IMR-90 (cell line): ENCODE results near the gene CDK14. TPM values are rescaled to one million over a fixed set of nuclear protein-coding genes. Genes with fewer than 3 reads are reported as not detected.

Experiments used
- ATAC-seq: fragments of 200-7000 bp; cut with Tn5 transposase; 2 replicates; pipeline ENCODE4 v1.9.1; 2020; ENCODE audit warnings: low read depth, mild to moderate bottlenecking, moderate library complexity
- BruUV-seq: library from RNA; stranded (reverse); fragments of 400-500 nt; replicated peaks from 2 replicates; lab custom pipeline; 2021; lab: Mats Ljungman, UMichigan
- CTCF ChIA-PET: fragments of 300-600 bp; formaldehyde crosslinking; extraction: SDS; loops from one replicate; lab custom pipeline; 2021; ENCODE audit warnings: antibody characterized with exemption; lab: Yijun Ruan, JAX
- POLR2A ChIA-PET: fragments of 300-600 bp; sonication (Branson Sonifier 250); formaldehyde crosslinking; loops from one replicate; lab custom pipeline; 2022; ENCODE audit warnings: antibody characterized with exemption; ENCODE audit not compliant: unreplicated experiment; lab: Charles Lee
- DNase-seq: peaks from one replicate; pipeline ENCODE4 v3.0.0; 2013
- H2AFZ ChIP-seq: replicated peaks from 2 replicates; pipeline ENCODE3; 2013; ENCODE audit warnings: low read length, mild to moderate bottlenecking; ENCODE audit not compliant: poor library complexity
- H2AK5ac ChIP-seq: 2 replicates; pipeline ENCODE4 v1.6.1; 2013; ENCODE audit warnings: low read depth, low read length, inconsistent platforms
- H2AK9ac ChIP-seq: replicated peaks from 2 replicates; pipeline ENCODE3; 2013; ENCODE audit warnings: mild to moderate bottlenecking, low read depth, low read length, moderate library complexity; ENCODE audit not compliant: poor library complexity
- H2BK120ac ChIP-seq: 2 replicates; pipeline ENCODE4 v1.6.1; 2013; ENCODE audit warnings: low read depth, low read length, inconsistent platforms
- H2BK15ac ChIP-seq: 3 replicates; pipeline ENCODE4 v1.6.1; 2013; ENCODE audit warnings: low read depth, low read length, inconsistent platforms
- H2BK20ac ChIP-seq: 2 replicates; pipeline ENCODE4 v1.6.1; 2013; ENCODE audit warnings: low read depth, mild to moderate bottlenecking, inconsistent platforms, low read length, moderate library complexity
- H2BK5ac ChIP-seq: 2 replicates; pipeline ENCODE4 v1.6.1; 2013; ENCODE audit warnings: mild to moderate bottlenecking, low read depth, low read length, inconsistent platforms; ENCODE audit not compliant: poor library complexity, severe bottlenecking
- H3K14ac ChIP-seq: replicated peaks from 2 replicates; pipeline ENCODE4 v1.6.1; 2013; ENCODE audit warnings: low read depth, low read length, inconsistent platforms
- H3K18ac ChIP-seq: 2 replicates; pipeline ENCODE4 v1.6.1; 2013; ENCODE audit warnings: low read depth, low read length, control low read depth
- H3K23ac ChIP-seq: 2 replicates; pipeline ENCODE4 v1.6.1; 2013; ENCODE audit warnings: low read depth, low read length, inconsistent platforms
- H3K27ac ChIP-seq: 2 replicates; pipeline ENCODE4 v1.5.1; 2013; ENCODE audit warnings: mild to moderate bottlenecking, control low read depth, low read length; ENCODE audit not compliant: insufficient read depth
- H3K27me3 ChIP-seq: 2 replicates; pipeline ENCODE4 v1.6.1; 2013; ENCODE audit warnings: low read length; ENCODE audit not compliant: control insufficient read depth, insufficient read depth
- H3K36me3 ChIP-seq: 2 replicates; pipeline ENCODE4 v1.6.1; 2013; ENCODE audit warnings: low read length, mixed read lengths; ENCODE audit not compliant: control insufficient read depth, insufficient read depth
- H3K4ac ChIP-seq: 2 replicates; pipeline ENCODE4 v1.6.1; 2013; ENCODE audit warnings: low read depth, low read length, inconsistent platforms
- H3K4me1 ChIP-seq: 2 replicates; pipeline ENCODE4 v1.6.1; 2013; ENCODE audit warnings: low read length, mixed read lengths; ENCODE audit not compliant: control insufficient read depth, insufficient read depth
- H3K4me2 ChIP-seq: 2 replicates; pipeline ENCODE4 v1.6.1; 2013; ENCODE audit warnings: low read depth, mild to moderate bottlenecking, control low read depth, low read length, moderate library complexity
- H3K4me3 ChIP-seq: 2 replicates; pipeline ENCODE4 v1.5.1; 2013; ENCODE audit warnings: low read depth, mild to moderate bottlenecking, control low read depth, low read length, moderate library complexity; ENCODE audit not compliant: insufficient read depth
- H3K56ac ChIP-seq: 2 replicates; pipeline ENCODE4 v1.6.1; 2013; ENCODE audit warnings: low read length, inconsistent platforms; ENCODE audit not compliant: insufficient read depth; ENCODE audit errors: extremely low read depth
- H3K79me1 ChIP-seq, 2 experiments: 2 replicates each; pipeline ENCODE4 v1.6.1; 2013; ENCODE audit warnings: low read length in 2 of 2, inconsistent platforms in 1 of 2, low read depth in 1 of 2
- H3K9ac ChIP-seq: 2 replicates; pipeline ENCODE4 v1.6.1; 2013; ENCODE audit warnings: low read depth, low read length, control low read depth
- H3K9me1 ChIP-seq: 2 replicates; pipeline ENCODE4 v1.6.1; 2013; ENCODE audit warnings: low read length, inconsistent platforms; ENCODE audit not compliant: insufficient read depth
- H3K9me3 ChIP-seq: 2 replicates; pipeline ENCODE4 v1.6.1; 2013; ENCODE audit warnings: low read length; ENCODE audit not compliant: control insufficient read depth, insufficient read depth
- H4K20me1 ChIP-seq: 2 replicates; pipeline ENCODE4 v1.6.1; 2013; ENCODE audit warnings: low read length, inconsistent platforms; ENCODE audit not compliant: insufficient read depth
- H4K5ac ChIP-seq: 2 replicates; pipeline ENCODE4 v1.6.1; 2013; ENCODE audit warnings: mild to moderate bottlenecking, low read depth, low read length, control low read depth
- H4K8ac ChIP-seq, 2 experiments: 2 replicates each; pipeline ENCODE4 v1.6.1; 2013; ENCODE audit warnings: low read depth in 2 of 2, low read length in 2 of 2, control low read depth in 1 of 2, inconsistent platforms in 1 of 2
- H4K91ac ChIP-seq: 2 replicates; pipeline ENCODE4 v1.6.1; 2013; ENCODE audit warnings: low read depth, low read length, inconsistent platforms; ENCODE audit not compliant: insufficient read depth
- CEBPB ChIP-seq: IDR thresholded peaks from 2 replicates; pipeline ENCODE4 v1.6.1; 2012; ENCODE audit warnings: low read depth, low read length, improper control_type of control experiment
- CHD1 ChIP-seq: IDR thresholded peaks from 2 replicates; pipeline ENCODE4 v1.6.1; 2012; ENCODE audit warnings: low read depth, low read length, improper control_type of control experiment
- CTCF ChIP-seq: conservative IDR thresholded peaks from 2 replicates; pipeline ENCODE4 v1.5.1; 2012; ENCODE audit warnings: mild to moderate bottlenecking, low read depth, low read length, improper control_type of control experiment
- ELK1 ChIP-seq: fragments of 150-350 bp; IDR thresholded peaks from 2 replicates; pipeline ENCODE4 v1.6.1; 2016; ENCODE audit warnings: low read depth, mild to moderate bottlenecking, low read length, moderate library complexity, borderline replicate concordance
- FOS ChIP-seq: fragments of 150-350 bp; IDR thresholded peaks from 2 replicates; pipeline ENCODE4 v1.6.1; 2016; ENCODE audit warnings: low read depth, low read length
- MAFK ChIP-seq: IDR thresholded peaks from 2 replicates; pipeline ENCODE4 v1.6.1; 2012; ENCODE audit warnings: low read depth, low read length, improper control_type of control experiment
- MAZ ChIP-seq: IDR thresholded peaks from 2 replicates; pipeline ENCODE4 v1.6.1; 2012; ENCODE audit warnings: low read depth, mild to moderate bottlenecking, low read length, improper control_type of control experiment, moderate library complexity, borderline replicate concordance
- MXI1 ChIP-seq: IDR thresholded peaks from 2 replicates; pipeline ENCODE4 v1.6.1; 2012; ENCODE audit warnings: low read depth, mild to moderate bottlenecking, low read length, moderate library complexity, borderline replicate concordance
- NFE2L2 ChIP-seq: fragments of 150-350 bp; IDR thresholded peaks from 2 replicates; pipeline ENCODE4 v1.6.1; 2016; ENCODE audit warnings: low read depth, mild to moderate bottlenecking, low read length
- RAD21 ChIP-seq: IDR thresholded peaks from 2 replicates; pipeline ENCODE4 v1.6.1; 2012; ENCODE audit warnings: low read length, improper control_type of control experiment
- RFX5 ChIP-seq: IDR thresholded peaks from 2 replicates; pipeline ENCODE4 v1.8.0; 2012; ENCODE audit warnings: low read depth, mild to moderate bottlenecking, low read length, moderate library complexity
- SMC3 ChIP-seq: fragments of 150-350 bp; IDR thresholded peaks from 2 replicates; pipeline ENCODE4 v1.6.1; 2016; ENCODE audit warnings: low read depth, mild to moderate bottlenecking, antibody characterized with exemption, low read length, moderate library complexity
- WGBS, 2 experiments: methylation state at CpG; one replicate each; pipeline versions ENCODE4 v1.1.5 to v1.1.7; 2013; ENCODE audit warnings: missing lambda C conversion rate in 2 of 2; ENCODE audit not compliant: insufficient read length in 1 of 2; ENCODE audit errors: extremely low coverage in 2 of 2; 5-methylcytosine and 5-hydroxymethylcytosine counted together
- dilution Hi-C: fragments of 300-500 bp; cut with HindIII; formaldehyde crosslinking; loops from one replicate; pipeline ENCODE4 v1.14.3; 2018; ENCODE audit warnings: low sequenced_read_pairs; ENCODE audit not compliant: unreplicated experiment
- in situ Hi-C: fragments of 300-500 bp; cut with MboI; formaldehyde crosslinking; loops from 3 replicates; pipeline ENCODE4 v1.14.3; 2019; ENCODE audit warnings: low sequenced_read_pairs, inconsistent platforms, mixed read lengths
- intact Hi-C: fragments of 100-400 bp; cut with micrococcal nuclease; formaldehyde crosslinking; loops from 2 replicates; pipeline ENCODE4 v1.10.0; 2022
- polyA plus RNA-seq, 3 experiments: library from polyadenylated mRNA; depleted of rRNA; stranded (reverse); fragments of >200 nt; gene quantifications; 2 replicates each; pipeline ENCODE4 v1.2.3, GENCODE V29; 2012; ENCODE audit warnings: low replicate concordance in 1 of 3
- total RNA-seq: library from RNA; depleted of rRNA; stranded (reverse); fragments of >200 nt; gene quantifications from 2 replicates; pipeline ENCODE4 v1.2.3, GENCODE V29; 2012
- TF ChIP-seq, protein P1 (sequence below): fragments of 150-350 bp; IDR thresholded peaks from 2 replicates; pipeline ENCODE4 v1.6.1; 2017; ENCODE audit warnings: mild to moderate bottlenecking, antibody characterized with exemption, low read length, low read depth

Gene CDK14
- total and polyA plus RNA-seq, 2 of the 4 experiments (the other 2 are of a cell fraction) = 10.1 to 29.6 TPM

DNA sequence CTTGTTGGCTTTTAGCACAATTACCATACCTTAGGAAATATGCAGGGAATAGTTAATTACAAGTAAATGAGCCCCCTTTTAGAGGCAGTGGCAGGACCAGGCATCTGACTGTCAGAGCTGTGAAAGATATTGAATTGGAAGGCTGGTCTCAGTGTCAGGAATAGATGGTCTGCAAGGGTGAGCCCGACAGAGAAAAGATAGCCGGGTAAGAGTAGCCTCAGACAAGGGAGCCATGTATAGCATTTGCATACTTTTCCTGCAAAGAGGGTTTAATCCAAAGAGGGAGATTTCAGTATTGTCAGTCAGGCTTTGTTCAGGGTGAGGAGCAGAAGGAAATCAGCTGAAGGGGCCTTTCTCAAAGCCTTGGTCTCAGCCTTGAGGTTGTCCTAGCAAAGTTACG, 539.2 kb downstream of the CDK14 start:
- H3K36me3 ChIP-seq = no peaks in the 10 kb centered on the region
- H3K14ac ChIP-seq = no peak overlapping the region
- H3K4ac ChIP-seq = no peak overlapping the region
- no peak overlapping the region for H4K91ac ChIP-seq
- H3K56ac ChIP-seq = no peak overlapping the region
- DNase-seq = no peak
- ATAC-seq = no peak
- 92% methylated on average over 2 of the region's 3 CpGs; no CpG with 5 or more reads in 1 of the 2 experiments for WGBS, 2 experiments
- BruUV-seq = no TSS peak
- no peak overlapping the region for H3K23ac ChIP-seq
- H2AFZ ChIP-seq = no peak overlapping the region
- H2BK5ac ChIP-seq = no peak overlapping the region
- ChIA-PET CTCF (no interaction called here), POLR2A (no interaction called here)
- no peak overlapping the region for H2BK20ac ChIP-seq
- dilution Hi-C loops (no loop called here), in situ Hi-C loops (no loop called here), intact Hi-C loops (no loop called here)
- TF ChIP-seq, protein P1, sequence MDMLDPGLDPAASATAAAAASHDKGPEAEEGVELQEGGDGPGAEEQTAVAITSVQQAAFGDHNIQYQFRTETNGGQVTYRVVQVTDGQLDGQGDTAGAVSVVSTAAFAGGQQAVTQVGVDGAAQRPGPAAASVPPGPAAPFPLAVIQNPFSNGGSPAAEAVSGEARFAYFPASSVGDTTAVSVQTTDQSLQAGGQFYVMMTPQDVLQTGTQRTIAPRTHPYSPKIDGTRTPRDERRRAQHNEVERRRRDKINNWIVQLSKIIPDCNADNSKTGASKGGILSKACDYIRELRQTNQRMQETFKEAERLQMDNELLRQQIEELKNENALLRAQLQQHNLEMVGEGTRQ = no peak
- TF ChIP-seq MXI1 = no peak
- no peak for TF ChIP-seq ELK1
- no peak for TF ChIP-seq RAD21
- no peak for TF ChIP-seq SMC3
- no peak for TF ChIP-seq MAFK
- TF ChIP-seq CEBPB = no peak
- no peak for TF ChIP-seq FOS
- no peak for TF ChIP-seq NFE2L2
- TF ChIP-seq RFX5 = no peak
- no peak for TF ChIP-seq MAZ
- no peak for TF ChIP-seq CTCF
- TF ChIP-seq CHD1 = no peak
- H4K20me1 ChIP-seq = no peaks in the 10 kb centered on the region
- H3K79me1 ChIP-seq = no peaks in the 10 kb centered on the region
- no peak overlapping the region for H3K4me2 ChIP-seq
- H3K27ac ChIP-seq = no peak overlapping the region
- no peaks in the 10 kb centered on the region for H3K9me1 ChIP-seq
- no peak overlapping the region for H2BK120ac ChIP-seq
- no peak overlapping the region; a peak in 1 of 4 replicates for H4K8ac ChIP-seq
- H3K9me3 ChIP-seq = no peaks in the 10 kb centered on the region
- no peak overlapping the region for H3K9ac ChIP-seq
- H3K4me1 ChIP-seq = peaks cover 2% of the 10 kb centered on the region; the same call in 1 of the 2 replicates
- no peak overlapping the region for H2BK15ac ChIP-seq
- no peak overlapping the region for H2AK5ac ChIP-seq
- no peak overlapping the region for H4K5ac ChIP-seq
- no peaks in the 10 kb centered on the region for H3K27me3 ChIP-seq
- no peak overlapping the region for H2AK9ac ChIP-seq
- no peak overlapping the region for H3K4me3 ChIP-seq
- H3K18ac ChIP-seq = 0 out of 2 replicates have a peak overlapping the region, but pooled peaks have one; percentile 43
